RCC 7860 (cell line): ENCODE results near the gene SLC25A21.

Source experiments
- DNase-seq: peaks from one replicate; pipeline ENCODE4 v3.0.0-alpha.2; 2015; ENCODE audit warnings: low spot score
- FAIRE-seq: peaks from 2 replicates; lab custom pipeline; 2012; peaks lifted over from hg19 to GRCh38; lab: Jason Lieb, UNC

Gene SLC25A21

GRCh38 chr14:36682338-36682737, 490.1 kb downstream of the SLC25A21 start:
- no peak for FAIRE-seq

GRCh38 chr14:36676236-36676635, 496.2 kb downstream of the SLC25A21 start:
- DNase-seq = no peak
- FAIRE-seq = no peak

More at GRCh38 chr14:36682338-36682737, 490.1 kb downstream of the SLC25A21 start:
- DNase-seq = no peak

- no peak for FAIRE-seq
- no peak for DNase-seq
Measured at GRCh38 chr14:36675581-36675980, 496.8 kb downstream of the SLC25A21 start.

- DNase-seq (no peak), FAIRE-seq (no peak)
Measured at GRCh38 chr14:36674659-36675058, 497.7 kb downstream of the SLC25A21 start.

GRCh38 chr14:36672095-36672494, 500.3 kb downstream of the SLC25A21 start:
- FAIRE-seq (no peak), DNase-seq (no peak)

GRCh38 chr14:36671149-36671548, 501.3 kb downstream of the SLC25A21 start:
- FAIRE-seq = no peak
- DNase-seq = no peak

- no peak for FAIRE-seq
- DNase-seq = no peak
Measured at GRCh38 chr14:36667679-36668078, 504.7 kb downstream of the SLC25A21 start.

GRCh38 chr14:36666416-36667206, 505.8 kb downstream of the SLC25A21 start:
- no peak for FAIRE-seq
- no peak for DNase-seq

GRCh38 chr14:36665887-36666415, 506.5 kb downstream of the SLC25A21 start:
- FAIRE-seq (no peak), DNase-seq (no peak)

- no peak for DNase-seq
- FAIRE-seq = no peak
Measured at GRCh38 chr14:36664322-36665193, 507.8 kb downstream of the SLC25A21 start.

- no peak for DNase-seq
- FAIRE-seq = no peak
Measured at GRCh38 chr14:36663404-36664321, 508.7 kb downstream of the SLC25A21 start.

- DNase-seq (no peak), FAIRE-seq (no peak)
Measured at GRCh38 chr14:36662543-36663403, 509.6 kb downstream of the SLC25A21 start.

- DNase-seq (no peak), FAIRE-seq (no peak)
Measured at GRCh38 chr14:36662258-36662542, 510.2 kb downstream of the SLC25A21 start.

- FAIRE-seq = no peak
Measured at GRCh38 chr14:36661506-36662257, 510.7 kb downstream of the SLC25A21 start, which contains the start of gene PAX9. Gene PAX9, plus strand, starts transcription at chr14:36661860. Its CDS starts 230 bp downstream, at chr14:36662090.

GRCh38 chr14:36660736-36661505, 511.5 kb downstream of the SLC25A21 start:
- FAIRE-seq = no peak
- no peak for DNase-seq

More at GRCh38 chr14:36661506-36662257, 510.7 kb downstream of the SLC25A21 start, which contains the start of gene PAX9:
- no peak for DNase-seq

- FAIRE-seq (no peak), DNase-seq (no peak)
Measured at GRCh38 chr14:36659822-36660735, 512.3 kb downstream of the SLC25A21 start.
